ENCODE results near the gene PPFIA3.

The PPFIA3 gene

GRCh38 chr19:49119411-49120324, at the start of gene PPFIA3:
PPFIA3 (plus strand) TSS chr19:49119544; CDS start chr19:49127874, 8,330 bp downstream.
- peak; percentile 37 to 51 (median 46) for DNase-seq

- DNase-seq = no peak
These were observed 48.9 kb upstream of the PPFIA3 start for GRCh38 chr19:49070416-49070815.

GRCh38 chr19:49071860-49072547, 47.3 kb upstream of the PPFIA3 start:
- no peak for DNase-seq

- DNase-seq = peak in 1 of 3 experiments; percentile 25
These were observed 45.6 kb upstream of the PPFIA3 start for GRCh38 chr19:49073514-49074378.

- DNase-seq = peak; percentile 37 to 63 (median 59)
These were observed 44.5 kb upstream of the PPFIA3 start for GRCh38 chr19:49074869-49075268.

GRCh38 chr19:49080392-49080791, 39.0 kb upstream of the PPFIA3 start:
- DNase-seq = no peak

- no peak for DNase-seq
These were observed 38.1 kb upstream of the PPFIA3 start for GRCh38 chr19:49081273-49081672.

- DNase-seq = no peak
These were observed 34.9 kb upstream of the PPFIA3 start for GRCh38 chr19:49084206-49085019.

- peak; percentile 99 to 100 (median 99) for DNase-seq
These were observed 34.1 kb upstream of the PPFIA3 start, which contains the start of gene SNRNP70 for GRCh38 chr19:49085020-49085867. SNRNP70 (plus strand) TSS chr19:49085451; CDS start chr19:49086415, 964 bp downstream.

GRCh38 chr19:49085868-49086232, 33.5 kb upstream of the PPFIA3 start:
- DNase-seq = no peak

GRCh38 chr19:49086296-49086695, 33.0 kb upstream of the PPFIA3 start:
- no peak for DNase-seq

- no peak for DNase-seq
These were observed 27.8 kb upstream of the PPFIA3 start for GRCh38 chr19:49091391-49092038.

- no peak for DNase-seq
These were observed 26.7 kb upstream of the PPFIA3 start for GRCh38 chr19:49092686-49093085.

- DNase-seq = no peak
These were observed 24.6 kb upstream of the PPFIA3 start for GRCh38 chr19:49094505-49095482.

- DNase-seq = peak; percentile 57 to 80 (median 75)
These were observed 21.7 kb upstream of the PPFIA3 start for GRCh38 chr19:49097453-49098288.

- no peak for DNase-seq
These were observed 20.5 kb upstream of the PPFIA3 start for GRCh38 chr19:49098795-49099194.

- DNase-seq = no peak
These were observed 18.2 kb upstream of the PPFIA3 start for GRCh38 chr19:49101160-49101559.

- DNase-seq = no peak
These were observed 17.0 kb upstream of the PPFIA3 start for GRCh38 chr19:49102303-49102702.

All from NCI-H1417 (cell line).